ENCODE results near the gene RECQL. TPM values are rescaled to one million over a fixed set of nuclear protein-coding genes. Genes with fewer than 3 reads are reported as not detected.
"Not testable (repeated sequence)": the region's sequence is repeated elsewhere in the genome, so short reads cannot be mapped to it uniquely, and the experiment has no call there.

Gene RECQL
- total and polyA plus RNA-seq, 9 of the 15 experiments (the other 6 are each of a cell fraction or from before 2014, with no cell fraction given) = 22.2 to 44.7 (median 28.5) TPM

- no peak for TF ChIP-seq RBM34 (IDR thresholded peaks at IDR 0.05; ENCODE audit: borderline replicate concordance, insufficient read depth, low read length)
- no peak for TF ChIP-seq ZNF23 (CRISPR knock-in tag; IDR thresholded peaks at IDR 0.05)
- TF ChIP-seq POLR2A (conservative IDR thresholded peaks at IDR 0.05) = no peak
- no peak for TF ChIP-seq RUNX1 (IDR thresholded peaks at IDR 0.05; ENCODE audit: low read depth)
- TF ChIP-seq ZNF165 (CRISPR knock-in tag; IDR thresholded peaks at IDR 0.05; ENCODE audit: borderline replicate concordance) = no peak
Observed at GRCh38 chr12:21428241-21428640, 73.2 kb downstream of the RECQL start (continued).

GRCh38 chr12:21419009-21419699 lies 82.3 kb downstream of the RECQL start:
- intact Hi-C loops (cut with micrococcal nuclease) = loop anchor here (5.0 kb wide), 1 partner anchor 67 kb away; no protein-coding TSS in a partner anchor
- H3K4me1 ChIP-seq (replicated peaks in 1 of 2; ENCODE audit: control insufficient read depth in 2 of 2, insufficient read depth in 2 of 2, low read length in 2 of 2); in situ Hi-C loops (cut with MboI); H3K36me3 ChIP-seq (ENCODE audit: control insufficient read depth, insufficient read depth, low read length); CTCF ChIA-PET (ENCODE audit: low intra/inter-chr PET ratio); H4K20me1 ChIP-seq (replicated peaks; ENCODE audit: control insufficient read depth, insufficient read depth, low read length); H3K79me2 ChIP-seq (ENCODE audit: control insufficient read depth, insufficient read depth, low read length); H3K9me3 ChIP-seq (replicated peaks; ENCODE audit: control insufficient read depth, insufficient read depth, low read depth, low read length); FAIRE-seq; H3K27me3 ChIP-seq (ENCODE audit: control insufficient read depth in 2 of 2, insufficient read depth in 2 of 2, low read length in 2 of 2); H3K9me1 ChIP-seq (ENCODE audit: control insufficient read depth, insufficient read depth, low read length): not testable (repeated sequence)
- Histone ChIP-seq H3K4me2 (ENCODE audit: insufficient read depth, low read length) (peak overlapping the region; percentile 73), H3K4me3 (peak overlapping the region; percentile 42), H3K9ac (ENCODE audit: insufficient read depth in 1 of 2, low read depth in 2 of 2, low read length in 2 of 2) (peak overlapping the region; percentile 81 to 84), H2AFZ (ENCODE audit: low read depth, low read length) (peak overlapping the region; percentile 84), H3K27ac (ENCODE audit: extremely low read depth, low read depth, low read length) (peak overlapping the region; percentile 88)
- TSS peak; percentile 80 for BruUV-seq (replicated peaks)
- POLR2A ChIA-PET = interaction anchor here (1.0 to 1.2 kb wide), 2 partner anchors 12 to 19 kb away, joined by 4 read pairs; partner anchors contain the start of gene PYROXD1
- peak; percentile 88 for ATAC-seq
- DNase-seq (ENCODE audit: extremely low read depth in 1 of 4, low spot score in 3 of 4) = peak in 3 of 4 experiments; percentile 7 to 37 (median 24)
- WGBS (ENCODE audit: insufficient coverage, low coverage, missing lambda C conversion rate) = 4% methylated on average over 8 of the region's 30 CpGs
- peak; percentile 55; the same call in 1 of the 2 replicates for TF ChIP-seq MGA (IDR thresholded peaks at IDR 0.05)
- TF ChIP-seq TFAP4 (CRISPR knock-in tag; IDR thresholded peaks at IDR 0.05; ENCODE audit: borderline replicate concordance) = peak; percentile 65; the same call in 1 of the 2 replicates
- TF ChIP-seq SMAD4 (CRISPR knock-in tag; conservative IDR thresholded peaks at IDR 0.05) = 0 out of 2 replicates have a peak, but pooled peaks have one; percentile 11
